Subcutaneous adipose tissue (tissue), 4 donors: ENCODE data around the gene PUS1. TPM values are rescaled to one million over a fixed set of nuclear protein-coding genes. Genes with fewer than 3 reads are reported as not detected.

Experiments used
- total RNA-seq, 4 donors: library from RNA; depleted of rRNA; stranded (reverse); fragments of >200 nt; gene quantifications; one replicate each; pipeline ENCODE4 v1.1.0, GENCODE V29; 2016
- TF ChIP-seq, protein P1 (sequence below): fragments of 450-650 bp; IDR thresholded peaks from one replicate; pipeline ENCODE4 v1.5.1; 2016; ENCODE audit warnings: low read depth, mild to moderate bottlenecking, control low read depth, antibody characterized with exemption, moderate library complexity

PUS1 gene
- total RNA-seq, 4 donors from 2014 or later = 8.2 to 23.4 (median 14.8) TPM

DNA sequence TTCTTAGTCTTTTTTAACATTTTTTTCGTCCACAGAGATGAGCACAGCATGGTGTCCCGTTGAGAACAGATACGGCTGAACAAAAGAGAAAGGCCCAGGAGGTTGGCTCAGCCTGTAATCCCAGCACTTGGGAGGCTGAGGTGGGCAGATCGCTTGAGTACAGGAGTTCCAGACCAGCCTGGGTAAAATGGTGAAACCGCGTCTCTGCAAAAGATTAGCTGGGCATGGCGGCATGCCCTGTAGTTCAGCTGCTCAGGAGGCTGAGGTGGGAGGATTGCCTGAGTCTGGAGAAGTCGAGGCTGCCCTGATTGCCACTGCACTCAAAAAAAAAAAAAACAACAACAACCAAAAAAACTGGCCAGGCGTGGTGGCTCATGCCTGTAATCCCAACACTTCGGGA is 14.8 kb downstream of the PUS1 start:
- TF ChIP-seq, protein P1, sequence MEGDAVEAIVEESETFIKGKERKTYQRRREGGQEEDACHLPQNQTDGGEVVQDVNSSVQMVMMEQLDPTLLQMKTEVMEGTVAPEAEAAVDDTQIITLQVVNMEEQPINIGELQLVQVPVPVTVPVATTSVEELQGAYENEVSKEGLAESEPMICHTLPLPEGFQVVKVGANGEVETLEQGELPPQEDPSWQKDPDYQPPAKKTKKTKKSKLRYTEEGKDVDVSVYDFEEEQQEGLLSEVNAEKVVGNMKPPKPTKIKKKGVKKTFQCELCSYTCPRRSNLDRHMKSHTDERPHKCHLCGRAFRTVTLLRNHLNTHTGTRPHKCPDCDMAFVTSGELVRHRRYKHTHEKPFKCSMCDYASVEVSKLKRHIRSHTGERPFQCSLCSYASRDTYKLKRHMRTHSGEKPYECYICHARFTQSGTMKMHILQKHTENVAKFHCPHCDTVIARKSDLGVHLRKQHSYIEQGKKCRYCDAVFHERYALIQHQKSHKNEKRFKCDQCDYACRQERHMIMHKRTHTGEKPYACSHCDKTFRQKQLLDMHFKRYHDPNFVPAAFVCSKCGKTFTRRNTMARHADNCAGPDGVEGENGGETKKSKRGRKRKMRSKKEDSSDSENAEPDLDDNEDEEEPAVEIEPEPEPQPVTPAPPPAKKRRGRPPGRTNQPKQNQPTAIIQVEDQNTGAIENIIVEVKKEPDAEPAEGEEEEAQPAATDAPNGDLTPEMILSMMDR = no peak

DNA sequence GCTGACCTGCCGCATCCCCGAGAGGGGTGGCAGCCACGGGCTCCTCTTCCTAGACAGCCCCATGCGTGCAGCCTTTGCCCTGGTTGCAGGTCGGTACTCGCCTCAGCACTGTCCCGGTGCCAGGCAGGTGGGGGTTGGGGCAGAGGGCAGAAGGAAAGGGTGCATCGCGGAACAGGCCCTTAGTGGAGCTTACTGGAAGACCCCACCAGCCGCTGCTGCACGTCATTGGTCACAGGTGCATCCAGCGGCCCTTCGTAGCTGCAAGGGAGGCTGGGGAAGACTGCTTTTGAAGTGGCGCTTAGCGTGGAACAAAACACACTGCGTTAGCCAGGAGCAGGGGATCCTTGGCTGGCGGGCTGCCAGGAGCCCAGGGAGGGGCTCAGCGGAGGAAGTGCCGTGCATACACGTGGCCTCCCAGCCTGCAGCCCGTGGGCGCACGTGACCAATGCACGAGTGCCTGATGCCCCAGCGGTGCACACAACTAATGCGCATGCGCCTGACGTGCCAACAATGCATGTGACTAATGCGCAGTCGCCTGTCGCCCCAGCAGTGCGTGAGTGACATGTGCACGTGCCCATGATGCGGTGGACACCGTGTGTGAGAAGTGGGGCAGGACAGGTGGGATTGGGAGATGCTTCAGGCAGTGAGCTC is 15.7 kb downstream of the PUS1 start:
- TF ChIP-seq, protein P1 = no peak

DNA sequence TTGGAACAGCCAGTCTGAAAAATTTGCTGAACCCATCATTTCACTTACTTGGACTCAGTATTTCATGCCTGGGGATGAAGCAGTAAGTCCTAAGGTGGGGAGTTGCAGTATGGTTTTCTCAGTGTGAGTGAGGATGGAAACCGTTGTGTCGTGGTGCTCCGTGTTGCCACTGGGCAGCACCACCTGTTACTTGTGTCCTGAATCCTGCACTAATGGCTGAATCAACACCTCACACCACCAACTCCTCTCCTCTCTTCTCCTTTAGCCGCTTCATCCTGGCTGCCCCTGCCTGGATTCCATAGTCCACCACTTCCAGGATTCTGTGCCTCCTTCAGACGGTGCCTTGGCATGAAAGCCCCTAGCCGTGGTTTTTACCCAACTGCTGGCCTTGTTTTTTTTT is 17.7 kb downstream of the PUS1 start:
- TF ChIP-seq, protein P1 = no peak

DNA sequence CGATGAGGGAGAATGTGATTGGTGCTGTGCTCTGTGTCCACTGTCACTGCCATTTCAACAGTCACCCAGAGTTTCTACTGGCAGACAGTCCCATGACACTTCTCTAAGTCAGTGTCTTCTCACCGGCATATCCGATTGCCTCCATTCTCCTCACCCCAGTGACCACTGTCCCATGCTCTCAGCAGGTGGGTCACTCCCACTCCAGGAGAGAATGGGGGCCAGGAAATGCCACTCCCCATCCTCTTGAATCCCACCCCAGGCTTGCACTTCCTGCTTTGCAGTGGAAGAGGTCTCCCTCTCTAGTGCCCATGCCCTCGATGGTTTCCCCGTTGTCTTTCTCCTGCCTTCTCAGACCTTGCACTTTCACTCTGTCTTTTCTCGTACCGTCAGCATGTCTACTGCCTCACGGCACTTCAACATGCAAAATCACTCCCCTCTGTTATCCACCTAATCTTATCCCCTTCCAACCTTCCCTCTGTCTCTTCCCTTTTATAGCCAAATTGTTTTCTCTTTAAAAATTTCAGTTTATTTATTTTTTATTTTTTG is 18.5 kb downstream of the PUS1 start:
- TF ChIP-seq, protein P1 = no peak

DNA sequence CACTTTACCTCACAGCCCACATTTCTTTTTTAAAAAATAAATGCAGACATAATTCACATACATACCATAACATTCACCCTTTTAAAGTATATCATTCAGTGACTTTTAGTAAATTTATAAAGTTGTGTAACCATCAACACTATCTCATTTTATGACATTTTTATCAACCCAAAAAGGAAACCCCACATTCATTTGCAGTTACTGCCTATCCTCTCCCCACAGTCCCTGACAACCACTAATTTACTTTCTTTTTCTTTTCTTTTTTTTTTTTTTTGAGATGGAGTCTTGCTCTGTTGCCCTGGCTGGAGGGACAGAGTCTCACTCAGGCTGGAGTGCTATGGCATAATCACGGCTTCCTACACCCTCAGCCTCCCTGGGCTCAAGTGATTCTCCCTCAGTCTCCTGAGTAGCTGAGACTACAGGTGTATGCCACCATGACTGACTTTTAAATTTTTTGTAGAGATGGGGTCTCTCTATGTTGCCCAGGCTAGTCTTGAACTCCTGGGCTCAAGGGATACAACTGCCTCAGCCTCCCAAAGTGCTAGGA is 19.2 kb downstream of the PUS1 start:
- TF ChIP-seq, protein P1 = no peak

DNA sequence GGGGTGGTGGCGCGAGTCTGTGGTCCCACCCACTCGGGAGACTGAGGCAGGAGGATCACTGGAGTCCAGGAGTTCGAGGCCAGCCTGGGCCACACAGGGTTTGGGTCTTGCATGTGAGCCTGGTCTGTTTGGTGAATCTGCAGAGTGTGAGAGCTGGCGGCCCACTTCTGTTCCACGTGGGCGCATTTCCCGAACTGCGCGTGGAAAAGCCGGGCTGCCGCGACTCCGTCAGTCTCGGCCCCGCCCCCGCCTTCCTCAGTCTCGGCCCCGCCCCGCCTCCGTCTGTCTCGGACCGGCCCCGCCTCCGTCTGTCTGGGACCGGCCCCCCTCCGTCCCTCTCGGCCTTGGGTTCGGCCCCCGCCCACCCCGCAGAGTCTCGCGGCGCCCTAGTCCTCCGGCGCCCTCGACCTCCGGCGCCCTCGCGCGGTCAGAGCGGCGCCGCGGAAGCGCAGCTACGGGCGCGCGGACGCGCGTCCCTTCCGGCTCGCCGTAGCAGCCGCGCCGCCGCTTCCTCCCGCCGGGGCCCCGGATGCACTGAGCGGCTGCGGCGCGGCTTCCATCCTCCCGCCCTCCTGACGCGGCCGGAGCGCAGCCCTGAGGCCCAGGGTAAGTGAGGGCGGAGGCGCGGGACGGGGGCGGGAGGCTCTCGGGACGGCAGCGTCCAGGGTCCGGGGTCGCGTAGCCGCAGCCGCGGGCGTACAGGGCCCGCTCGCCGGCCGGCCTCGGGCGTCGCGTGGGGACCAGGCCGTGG is 20.5 kb downstream of the PUS1 start, which contains the start of gene EP400:
Gene EP400 (plus strand): TSS at position 512 of the 751 bp plus-strand sequence. CDS start 10,678 bp downstream, outside the sequence.
- TF ChIP-seq, protein P1 = no peak

DNA sequence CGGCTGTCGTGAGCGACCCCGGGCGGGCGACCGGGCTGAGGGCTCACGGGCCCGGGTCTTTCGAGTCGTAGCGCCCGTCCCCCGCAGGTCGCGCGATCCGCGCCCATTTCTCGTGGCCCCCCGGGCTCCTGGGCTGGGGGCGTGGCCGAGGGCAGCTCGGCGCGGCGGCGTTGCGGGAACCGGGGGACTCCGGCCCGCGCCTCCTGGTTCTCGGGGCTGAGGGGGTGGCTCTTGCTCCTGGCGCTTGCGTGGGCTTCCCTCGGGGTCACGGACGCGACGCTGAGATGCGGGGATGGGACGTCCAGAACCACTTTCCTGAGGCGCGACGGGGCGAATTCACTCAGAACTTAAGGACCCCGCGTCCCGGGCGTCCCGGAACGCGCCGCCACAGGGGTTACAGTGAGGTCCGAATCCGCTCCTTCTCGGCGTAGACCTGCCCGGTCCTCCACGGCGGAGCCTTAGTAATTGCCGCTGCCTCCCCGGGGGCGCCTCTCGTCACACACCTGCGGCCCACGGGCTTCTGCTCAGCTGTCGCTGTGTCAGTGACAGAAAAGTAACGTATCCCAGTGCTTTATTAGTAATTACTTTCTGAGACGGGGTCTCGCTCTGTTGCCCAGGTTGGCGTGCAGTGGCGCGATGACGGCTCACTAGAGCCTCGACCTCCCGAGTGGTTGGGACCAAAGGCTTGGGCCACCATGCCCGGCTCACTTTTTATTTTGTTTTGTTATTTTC is 21.3 kb downstream of the PUS1 start:
- TF ChIP-seq, protein P1 = no peak
